Right renal pelvis (tissue), 4 donors: ENCODE results near the gene EVA1C. TPM values are rescaled to one million over a fixed set of nuclear protein-coding genes. Genes with fewer than 3 reads are reported as not detected.
A peak's percentile ranks its signal among the peaks of the same experiment; 100 is the strongest.
"Not testable (repeated sequence)": the region's sequence is repeated elsewhere in the genome, so short reads cannot be mapped to it uniquely, and the experiment has no call there.

Experiments
- DNase-seq, 4 donors: peaks; one replicate each; pipeline ENCODE4 v3.0.0-alpha.2; 2013; ENCODE audit warnings: low read depth in 4 of 4, low spot score in 3 of 4, missing footprints in 1 of 4
- polyA plus RNA-seq, 4 donors: library from polyadenylated mRNA; unstranded; fragments of 120-200 nt; gene quantifications; one replicate each; pipeline ENCODE4 v1.2.1, GENCODE V29; 2013; ENCODE audit not compliant: insufficient read length in 4 of 4

EVA1C gene
- polyA plus RNA-seq, 4 donors = 2.6 to 3.5 (median 3.1) TPM

GRCh38 chr21:32484706-32485380 lies 72.3 kb downstream of the EVA1C start:
- DNase-seq = no peak

- DNase-seq = no peak
Observed at GRCh38 chr21:32492376-32492775, 79.9 kb downstream of the EVA1C start.

- no peak for DNase-seq
Observed at GRCh38 chr21:32494934-32495709, 82.6 kb downstream of the EVA1C start.

- DNase-seq = no peak
Observed at GRCh38 chr21:32496568-32496967, 84.1 kb downstream of the EVA1C start.

- DNase-seq = no peak
Observed at GRCh38 chr21:32499249-32500055, 86.9 kb downstream of the EVA1C start.

- DNase-seq = not testable (repeated sequence)
Observed at GRCh38 chr21:32503641-32504040, 91.1 kb downstream of the EVA1C start.

GRCh38 chr21:32505767-32506166 lies 93.3 kb downstream of the EVA1C start:
- DNase-seq = not testable (repeated sequence)

- DNase-seq = not testable (repeated sequence)
Observed at GRCh38 chr21:32506411-32506965, 94.0 kb downstream of the EVA1C start.

GRCh38 chr21:32507342-32507919 lies 94.9 kb downstream of the EVA1C start:
- DNase-seq = no peak

- DNase-seq = not testable (repeated sequence)
Observed at GRCh38 chr21:32508036-32508435, 95.5 kb downstream of the EVA1C start.

GRCh38 chr21:32508558-32508957 lies 96.1 kb downstream of the EVA1C start:
- no peak for DNase-seq

GRCh38 chr21:32508975-32509374 lies 96.5 kb downstream of the EVA1C start:
- not testable (repeated sequence) for DNase-seq

GRCh38 chr21:32514275-32515055 lies 102.0 kb downstream of the EVA1C start:
- DNase-seq = no peak

- no peak for DNase-seq
Observed at GRCh38 chr21:32515874-32516273, 103.4 kb downstream of the EVA1C start.

GRCh38 chr21:32516756-32517649 lies 104.5 kb downstream of the EVA1C start:
- no peak for DNase-seq

- no peak for DNase-seq
Observed at GRCh38 chr21:32519945-32520874, 107.7 kb downstream of the EVA1C start.

- peak in 1 of 4 donors; percentile 30 for DNase-seq
Observed at GRCh38 chr21:32520875-32521735, 108.6 kb downstream of the EVA1C start.
